Vagina (tissue), 2 donors: ENCODE data around the gene SRPRA.

Experiments used
- CTCF ChIP-seq, 3 experiments: fragments of 450-650 bp in 2 of 3; fragments of 200-600 bp in 1 of 3; sonication (generic) in 1 of 3; IDR thresholded peaks; one replicate each; pipeline ENCODE4 v1.5.1; 2017 to 2019; ENCODE audit warnings: antibody characterized with exemption in 3 of 3, mild to moderate bottlenecking in 2 of 3, moderate library complexity in 2 of 3
- POLR2A ChIP-seq, 2 donors: fragments of 450-650 bp; IDR thresholded peaks; one replicate each; pipeline ENCODE4 v1.6.1; 2017; ENCODE audit warnings: antibody characterized with exemption in 2 of 2, mild to moderate bottlenecking in 2 of 2, moderate library complexity in 2 of 2
- POLR2AphosphoS5 ChIP-seq, 2 donors: sonication (generic); formaldehyde crosslinking; IDR thresholded peaks; one replicate each; pipeline ENCODE4 v1.9.0; 2017; ENCODE audit warnings: antibody characterized with exemption in 2 of 2, mild to moderate bottlenecking in 2 of 2, low read depth in 1 of 2; ENCODE audit not compliant: insufficient read depth in 1 of 2

GRCh38 chr11:126226334-126227084, 42.2 kb downstream of the SRPRA start:
- TF ChIP-seq CTCF (IDR thresholded peaks at IDR 0.05), result no peak
- no peak for TF ChIP-seq POLR2A (IDR thresholded peaks at IDR 0.05)
- no peak for TF ChIP-seq POLR2AphosphoS5 (IDR thresholded peaks at IDR 0.05; ENCODE audit: insufficient read depth in 1 of 2, low read depth in 1 of 2)
